GM19455 (cell line): ENCODE data around the gene GOLGB1.
"Not testable (repeated sequence)": the region's sequence is repeated elsewhere in the genome, so short reads cannot be mapped to it uniquely, and the experiment has no call there.

Experiments
- ATAC-seq: cut with Tn5 transposase; IDR thresholded peaks from one replicate; pipeline ENCODE4 v1.9.1; 2021; ENCODE audit not compliant: unreplicated experiment

GOLGB1 gene

GRCh38 chr3:121743106-121743505, 6.4 kb downstream of the GOLGB1 start:
- not testable (repeated sequence) for ATAC-seq

GRCh38 chr3:121740896-121741295, 8.6 kb downstream of the GOLGB1 start:
- no peak for ATAC-seq

GRCh38 chr3:121739902-121740301, 9.6 kb downstream of the GOLGB1 start:
- ATAC-seq, result no peak

- ATAC-seq, result no peak
Observed at GRCh38 chr3:121737644-121738043, 11.9 kb downstream of the GOLGB1 start.

- no peak for ATAC-seq
Observed at GRCh38 chr3:121736112-121736511, 13.4 kb downstream of the GOLGB1 start.

- ATAC-seq, result peak; percentile 90
Observed at GRCh38 chr3:121735047-121735696, 14.4 kb downstream of the GOLGB1 start.

GRCh38 chr3:121730940-121731687, 18.4 kb downstream of the GOLGB1 start:
- no peak for ATAC-seq

- peak; percentile 89 for ATAC-seq
Observed at GRCh38 chr3:121724130-121724529, 25.4 kb downstream of the GOLGB1 start.

- no peak for ATAC-seq
Observed at GRCh38 chr3:121723485-121723884, 26.1 kb downstream of the GOLGB1 start.

GRCh38 chr3:121722411-121722810, 27.1 kb downstream of the GOLGB1 start:
- no peak for ATAC-seq

- no peak for ATAC-seq
Observed at GRCh38 chr3:121720163-121720562, 29.4 kb downstream of the GOLGB1 start.

GRCh38 chr3:121719423-121719822, 30.1 kb downstream of the GOLGB1 start:
- ATAC-seq, result no peak

GRCh38 chr3:121718205-121718846, 31.2 kb downstream of the GOLGB1 start:
- no peak for ATAC-seq

- no peak for ATAC-seq
Observed at GRCh38 chr3:121710347-121710746, 39.2 kb downstream of the GOLGB1 start.

GRCh38 chr3:121707531-121708273, 41.8 kb downstream of the GOLGB1 start:
- ATAC-seq, result no peak

GRCh38 chr3:121705541-121705940, 44.0 kb downstream of the GOLGB1 start:
- ATAC-seq, result no peak

GRCh38 chr3:121703973-121704372, 45.6 kb downstream of the GOLGB1 start:
- ATAC-seq, result no peak

- no peak for ATAC-seq
Observed at GRCh38 chr3:121698901-121699300, 50.6 kb downstream of the GOLGB1 start.

GRCh38 chr3:121698476-121698875, 51.1 kb downstream of the GOLGB1 start:
- ATAC-seq, result no peak

GRCh38 chr3:121696186-121696585, 53.4 kb downstream of the GOLGB1 start:
- no peak for ATAC-seq

GRCh38 chr3:121692010-121692699, 57.4 kb downstream of the GOLGB1 start:
- no peak for ATAC-seq
